HG02588 (cell line): ENCODE measurements around the gene PRKCE.
A peak's percentile ranks its signal among the peaks of the same experiment; 100 is the strongest.

Source experiments
- ATAC-seq: cut with Tn5 transposase; IDR thresholded peaks from one replicate; pipeline ENCODE4 v1.9.1; 2021; ENCODE audit warnings: mild to moderate bottlenecking, moderate library complexity; ENCODE audit not compliant: unreplicated experiment

The PRKCE gene

DNA sequence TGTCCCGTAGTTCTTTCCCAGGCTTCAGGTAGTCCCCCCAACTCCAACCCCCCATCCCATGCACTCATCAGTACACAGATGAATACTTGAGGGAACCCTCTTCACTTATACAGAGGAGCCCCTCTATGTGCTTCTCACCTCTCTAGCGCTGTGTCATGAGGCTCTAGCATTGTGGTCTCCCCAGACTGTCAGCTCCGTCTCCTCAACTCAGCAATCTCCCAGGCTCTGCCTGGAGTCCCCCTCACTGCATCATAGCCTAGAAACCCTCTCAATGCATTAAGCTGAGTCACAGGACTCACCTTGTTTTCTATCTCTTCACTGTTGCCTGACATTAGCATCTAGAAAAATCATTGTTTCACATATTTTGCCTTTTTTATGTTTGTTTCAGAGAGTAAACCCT is 20.2 kb upstream of the PRKCE start:
- no peak for ATAC-seq

DNA sequence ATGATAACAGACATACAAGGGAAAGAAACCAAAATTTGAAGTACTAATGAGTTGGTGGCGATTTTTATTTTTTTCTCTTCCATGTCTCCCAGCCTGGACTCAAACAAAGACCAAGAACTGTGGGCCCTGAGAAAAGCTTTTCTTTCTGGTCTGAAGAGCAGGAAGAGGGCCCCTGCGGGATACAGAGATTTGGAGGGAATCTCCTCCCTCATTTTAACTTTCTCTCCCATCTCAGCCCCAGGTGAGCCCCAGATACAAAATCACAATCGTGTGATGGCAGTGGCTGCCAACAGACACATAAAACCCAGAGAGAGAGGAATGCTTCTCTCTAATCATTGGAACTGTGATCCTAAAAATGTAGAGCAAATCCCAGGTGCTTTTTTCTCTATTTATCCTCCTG is 19.5 kb upstream of the PRKCE start:
- ATAC-seq = no peak

- no peak for ATAC-seq
Observed at GRCh38 chr2:45634223-45634622, 17.3 kb upstream of the PRKCE start.

- ATAC-seq = no peak
Observed at GRCh38 chr2:45636008-45636407, 15.5 kb upstream of the PRKCE start.

GRCh38 chr2:45637440-45637839 is 14.0 kb upstream of the PRKCE start:
- no peak for ATAC-seq

GRCh38 chr2:45640576-45640975 is 10.9 kb upstream of the PRKCE start:
- no peak for ATAC-seq

- no peak for ATAC-seq
Observed at GRCh38 chr2:45643095-45643494, 8.4 kb upstream of the PRKCE start.

GRCh38 chr2:45643543-45644542 is 7.6 kb upstream of the PRKCE start:
- peak; percentile 86 for ATAC-seq

GRCh38 chr2:45646289-45646688 is 5.2 kb upstream of the PRKCE start:
- no peak for ATAC-seq

DNA sequence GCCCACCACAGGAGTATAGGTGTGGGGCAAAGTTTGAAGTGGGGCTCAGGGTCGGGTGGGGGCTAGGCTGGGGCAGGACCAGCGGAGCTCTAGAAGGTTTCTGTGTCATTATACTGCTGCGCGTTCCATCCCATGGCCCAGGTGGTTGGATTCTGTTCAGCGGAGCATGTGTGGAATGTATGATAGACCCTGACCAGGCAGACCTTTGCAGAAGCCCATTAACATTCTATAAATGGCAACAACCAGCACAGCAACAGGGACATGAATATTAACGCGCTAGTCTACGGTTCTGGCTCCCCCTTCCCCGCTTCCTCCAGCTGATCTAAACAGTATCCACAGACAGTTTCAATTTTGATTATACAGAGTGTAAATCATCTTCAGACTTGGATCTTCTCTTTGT is 4.1 kb upstream of the PRKCE start:
- ATAC-seq = no peak

GRCh38 chr2:45647986-45648520 is 3.4 kb upstream of the PRKCE start:
- ATAC-seq = no peak

GRCh38 chr2:45648636-45649035 is 2.8 kb upstream of the PRKCE start:
- no peak for ATAC-seq

DNA sequence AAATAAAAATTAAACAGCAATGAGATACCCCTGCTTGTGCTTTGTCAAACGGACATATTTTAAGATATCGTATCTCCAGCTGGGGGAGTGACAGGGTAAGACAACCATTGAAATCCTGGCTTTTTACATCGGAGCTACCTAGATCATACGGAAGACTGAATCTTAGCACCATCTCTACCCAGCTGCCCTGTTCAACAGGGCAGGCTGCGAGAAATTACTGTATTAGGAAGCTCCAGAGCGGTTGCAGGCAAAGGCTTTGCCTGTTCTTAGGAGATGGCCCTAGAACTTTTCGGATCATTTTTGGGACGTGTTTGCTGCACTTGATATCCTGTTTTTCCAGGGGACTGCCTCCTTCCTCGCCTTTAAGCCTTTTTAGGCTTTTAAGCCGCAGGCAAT is 2.0 kb upstream of the PRKCE start:
- ATAC-seq = no peak

DNA sequence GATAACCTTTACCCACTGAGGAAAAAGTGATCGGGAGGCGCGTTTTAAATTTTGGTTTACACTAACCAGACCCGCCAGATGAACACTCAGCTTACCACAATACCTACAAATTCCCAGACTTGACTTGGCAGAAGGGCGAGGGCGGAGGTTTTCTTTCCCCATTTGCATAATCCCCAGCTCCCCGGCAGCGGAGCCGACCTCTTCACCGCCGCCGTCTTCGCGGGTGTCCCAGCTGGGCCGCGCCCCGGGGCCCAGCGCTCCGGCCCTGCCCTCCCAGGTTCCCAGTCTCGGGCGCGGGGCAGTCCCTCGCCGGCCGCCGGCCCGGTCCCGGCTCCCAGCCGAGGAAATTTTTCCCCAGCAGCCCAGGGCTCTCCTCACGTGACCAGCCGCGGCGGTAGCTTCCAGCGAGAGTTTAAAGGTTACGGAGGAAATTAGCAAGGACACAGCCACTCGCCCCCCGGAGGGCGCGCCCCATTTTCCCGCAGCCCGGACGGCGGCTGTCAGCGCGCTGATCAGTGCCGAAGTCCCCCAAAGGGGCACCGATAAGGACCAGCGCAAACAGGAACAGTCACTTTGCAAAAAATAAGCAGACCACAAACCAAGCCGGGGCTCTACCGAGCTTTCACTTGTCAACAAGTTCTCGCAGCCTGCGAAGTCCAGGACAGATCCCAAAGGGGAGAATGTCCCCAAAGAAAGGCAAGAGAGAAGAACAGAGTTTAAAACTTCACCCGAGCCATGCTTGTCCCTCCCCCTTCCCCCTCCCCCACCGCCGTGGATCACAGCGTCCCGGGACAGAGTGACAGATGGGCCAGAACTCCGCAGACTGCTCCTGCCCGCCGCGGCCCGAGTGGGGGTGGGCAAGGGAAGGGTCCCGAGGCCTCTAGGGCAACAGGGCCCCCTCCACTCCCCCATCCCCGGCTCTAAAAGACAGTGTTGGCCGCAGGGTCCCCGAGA is 1.3 kb upstream of the PRKCE start:
- peak; percentile 26 for ATAC-seq

GRCh38 chr2:45650851-45651414 is 542 bp upstream of the PRKCE start:
- ATAC-seq = peak; percentile 64

GRCh38 chr2:45652090-45653031 is 886 bp downstream of the PRKCE start:
- ATAC-seq = no peak

- no peak for ATAC-seq
Observed at GRCh38 chr2:45653122-45653913, 1.8 kb downstream of the PRKCE start.

DNA sequence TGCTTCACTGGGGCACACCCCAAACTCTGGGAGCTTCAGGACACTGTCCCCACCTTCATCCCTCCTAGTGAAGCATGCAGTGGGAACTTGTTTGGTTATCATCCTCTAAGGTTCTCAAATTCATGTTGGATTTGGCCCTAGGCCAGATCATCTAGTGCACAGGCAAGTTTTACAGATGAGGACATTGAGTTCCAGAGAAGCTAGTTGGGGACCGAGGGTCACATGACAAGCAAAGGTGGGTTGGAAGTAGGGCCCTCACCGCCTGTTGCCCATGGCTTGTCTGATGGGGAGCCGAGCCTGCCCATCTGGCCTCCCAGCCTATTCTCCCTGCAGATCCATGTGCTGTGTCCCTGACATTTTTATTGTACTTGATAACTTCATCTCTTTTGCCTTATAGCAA is 2.8 kb downstream of the PRKCE start:
- no peak for ATAC-seq

GRCh38 chr2:45661828-45662227 is 10.4 kb downstream of the PRKCE start:
- ATAC-seq = no peak
